Forelimb muscle (tissue), 1 donor: ENCODE measurements around the gene PUS7. TPM values are rescaled to one million over a fixed set of nuclear protein-coding genes. Genes with fewer than 3 reads are reported as not detected.
"Not testable (repeated sequence)": the region's sequence is repeated elsewhere in the genome, so short reads cannot be mapped to it uniquely, and the experiment has no call there.

Experiments
- DNase-seq: peaks from one replicate; pipeline ENCODE4 v3.0.0-alpha.2; 2013; ENCODE audit warnings: low read depth
- polyA plus RNA-seq: library from polyadenylated mRNA; unstranded; fragments of 120-200 nt; gene quantifications from one replicate; pipeline ENCODE4 v1.2.1, GENCODE V29; 2013; ENCODE audit not compliant: insufficient read length

The PUS7 gene
- polyA plus RNA-seq, 1 donor = 12.9 TPM

DNA sequence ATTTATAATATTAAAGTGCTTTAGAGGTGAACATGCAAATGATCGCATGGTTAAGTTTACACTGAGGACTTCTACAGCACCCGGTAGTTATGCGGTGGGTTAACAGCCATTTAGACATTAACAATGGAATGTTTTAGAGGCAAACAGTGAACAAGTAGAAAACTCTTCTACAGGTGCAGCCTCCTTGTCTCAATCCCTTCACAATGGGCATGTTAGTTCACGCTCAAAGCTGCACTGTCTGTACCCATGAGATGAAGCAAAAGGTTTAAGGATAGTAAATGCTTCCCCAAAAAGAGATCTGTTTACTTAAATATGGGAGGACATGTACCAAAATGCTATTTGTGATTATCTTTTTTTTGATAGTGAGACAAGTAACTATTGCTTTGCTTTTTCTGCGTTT lies 25.1 kb downstream of the PUS7 start:
- DNase-seq = no peak

GRCh38 chr7:105496521-105496920 lies 25.6 kb downstream of the PUS7 start:
- DNase-seq = no peak

GRCh38 chr7:105493923-105494315 lies 28.2 kb downstream of the PUS7 start:
- DNase-seq = no peak

DNA sequence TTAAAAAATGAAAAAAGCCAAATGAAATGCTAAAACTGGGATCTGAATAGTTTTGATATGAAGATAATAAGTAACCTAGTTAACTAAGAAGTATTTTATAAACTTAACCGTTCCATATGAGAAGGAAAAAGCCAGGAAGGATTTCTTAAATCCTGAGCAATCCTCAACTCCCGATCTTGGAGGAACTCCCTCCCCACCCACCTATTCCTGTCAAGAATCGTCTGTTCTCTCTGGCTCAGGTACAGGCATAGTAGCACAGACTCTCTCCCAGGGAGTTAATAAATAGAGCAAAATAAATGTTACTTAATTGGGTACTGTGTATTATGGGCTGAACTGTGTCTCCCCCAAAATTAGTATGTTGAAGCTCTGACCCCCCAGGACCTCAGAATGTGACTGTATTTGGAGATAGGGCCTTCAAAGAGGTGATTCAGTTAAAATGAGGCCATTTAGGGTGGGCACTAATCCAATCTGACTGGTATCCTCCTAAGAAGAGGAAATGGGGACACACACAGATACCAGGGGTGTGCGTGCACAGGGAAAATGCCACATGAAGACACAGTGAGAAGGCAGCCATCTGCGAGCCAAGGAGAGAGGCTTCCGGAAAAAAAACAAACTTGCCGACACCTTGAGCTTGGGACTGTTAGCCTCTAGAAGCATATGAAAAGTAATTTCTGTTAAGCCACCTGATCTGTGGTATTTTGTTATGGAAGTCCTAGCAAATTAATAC lies 28.7 kb downstream of the PUS7 start:
- no peak for DNase-seq

GRCh38 chr7:105489409-105489808 lies 32.7 kb downstream of the PUS7 start:
- DNase-seq = no peak

DNA sequence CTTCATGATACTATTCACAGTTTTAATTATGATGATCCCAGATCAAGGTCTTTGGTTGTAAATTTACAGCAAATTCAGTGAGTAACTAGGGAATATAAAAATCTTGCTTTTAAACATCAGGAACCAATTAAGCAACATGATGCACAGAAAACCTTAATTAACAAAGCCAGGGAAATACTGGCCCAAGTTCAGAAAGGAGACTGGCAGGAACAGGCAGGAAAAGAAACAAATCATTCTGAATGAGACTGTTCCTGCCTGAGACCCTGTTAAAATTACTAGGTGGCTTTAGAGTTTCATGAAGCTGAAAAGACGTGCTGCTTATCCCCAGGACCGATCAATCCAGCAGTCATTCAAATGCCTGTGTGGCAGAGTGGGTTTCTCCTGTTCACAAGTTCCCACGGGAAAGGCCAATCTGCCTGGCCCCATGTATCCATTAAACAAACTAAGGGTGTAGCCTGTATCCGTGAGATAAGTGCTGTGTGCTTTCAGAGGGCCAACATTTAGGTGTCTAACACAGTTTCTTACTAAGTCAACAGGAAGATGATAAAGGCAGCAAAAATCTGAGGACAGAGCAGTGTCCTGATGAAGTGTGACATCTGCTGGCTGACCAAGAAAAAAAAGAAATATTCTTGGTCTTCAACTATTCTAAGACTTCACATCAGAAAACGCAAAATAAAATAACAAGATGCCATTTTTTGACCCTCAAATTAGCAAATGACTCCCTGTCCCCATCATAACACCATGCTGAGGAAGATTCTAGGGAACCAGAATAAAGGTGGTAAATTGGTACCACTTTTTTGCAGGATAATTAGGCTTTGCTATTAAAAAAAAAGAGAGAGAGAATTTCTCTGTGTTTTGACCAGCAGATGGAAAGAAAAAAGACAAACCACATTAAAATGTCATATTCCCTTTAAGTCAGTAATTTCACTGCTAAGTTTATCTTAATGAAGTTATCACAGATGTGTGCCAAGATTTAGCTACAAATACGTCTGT lies 34.2 kb downstream of the PUS7 start:
- DNase-seq = peak; percentile 20

DNA sequence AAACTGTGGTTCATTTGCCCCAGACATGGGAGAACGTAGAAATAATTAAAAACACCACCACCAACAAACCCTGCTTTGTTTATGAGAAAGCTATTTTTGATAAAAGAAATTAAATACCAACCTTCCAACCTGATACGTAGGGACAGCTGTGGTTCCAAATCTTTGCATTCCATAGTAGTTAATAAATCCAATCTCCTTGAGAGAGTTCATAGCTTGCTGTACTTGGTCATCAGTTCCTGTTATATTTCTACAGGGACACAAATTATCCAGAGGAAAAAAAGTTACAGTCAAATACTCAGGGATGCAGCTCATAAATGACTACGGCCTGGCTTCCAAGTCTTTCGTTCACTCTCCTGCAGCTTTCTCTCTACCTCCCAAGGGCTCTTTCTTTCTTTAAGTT lies 41.1 kb downstream of the PUS7 start:
- no peak for DNase-seq

- no peak for DNase-seq
These were observed 43.5 kb downstream of the PUS7 start for GRCh38 chr7:105478606-105479005.

- no peak for DNase-seq
These were observed 44.2 kb downstream of the PUS7 start for GRCh38 chr7:105477908-105478307.

- no peak for DNase-seq
These were observed 48.0 kb downstream of the PUS7 start for GRCh38 chr7:105474045-105474444.

DNA sequence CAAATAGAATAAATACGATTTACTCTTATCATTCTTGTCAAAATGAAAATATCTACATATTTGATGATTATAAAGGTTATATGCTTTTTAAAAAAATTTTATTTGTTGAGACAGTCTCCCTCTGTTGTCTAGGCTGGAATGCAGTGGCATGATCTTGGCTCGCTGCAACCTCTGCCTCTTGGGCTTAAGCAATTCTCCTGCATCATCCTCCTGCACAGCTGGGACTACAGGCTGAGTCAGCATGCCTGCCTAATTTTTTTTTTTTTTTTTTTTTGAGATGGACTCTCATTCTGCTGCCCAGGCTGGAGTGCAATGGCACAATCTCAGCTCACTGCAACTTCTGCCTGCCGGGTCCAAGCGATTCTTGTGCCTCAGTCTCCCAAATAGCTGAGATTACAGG lies 48.9 kb downstream of the PUS7 start:
- no peak for DNase-seq

- DNase-seq = no peak
These were observed 51.2 kb downstream of the PUS7 start for GRCh38 chr7:105470846-105471245.

DNA sequence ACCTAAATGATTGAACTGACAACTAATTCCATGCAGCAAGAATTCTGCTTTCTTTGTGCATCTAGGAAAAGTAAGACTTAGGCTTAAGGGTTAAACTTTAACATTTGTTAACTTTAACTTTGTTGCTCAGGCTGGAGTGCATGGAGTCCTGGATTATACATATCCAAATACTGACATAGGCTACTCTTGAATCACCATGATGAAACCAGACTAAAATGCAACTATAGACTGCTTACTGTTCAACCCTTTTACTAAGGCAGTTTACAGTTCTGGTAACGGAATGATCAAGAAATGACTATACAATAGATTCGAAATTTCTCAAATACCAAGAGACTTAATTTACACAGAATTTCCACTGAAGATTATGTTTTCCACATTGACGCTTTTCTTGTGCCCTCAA lies 52.0 kb downstream of the PUS7 start:
- no peak for DNase-seq

- DNase-seq = no peak
These were observed 59.2 kb downstream of the PUS7 start for GRCh38 chr7:105462765-105463420.

DNA sequence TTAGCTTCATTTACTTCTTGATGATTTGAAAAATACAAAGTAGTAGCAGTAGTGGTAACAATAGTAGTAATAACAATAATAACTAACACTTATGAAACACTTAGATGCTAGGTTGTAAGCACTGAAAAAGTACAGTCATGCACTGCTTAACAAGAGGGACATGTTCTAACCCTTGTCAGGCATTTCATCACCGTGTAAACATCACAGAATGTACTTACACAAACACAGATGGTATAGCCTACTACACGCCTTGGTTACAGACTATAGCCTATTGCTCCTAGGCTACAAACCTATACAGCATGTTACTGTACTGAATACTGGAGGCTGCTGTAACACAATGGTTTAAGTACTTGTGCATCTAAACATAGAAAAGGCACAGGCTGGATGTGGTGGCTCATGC lies 60.6 kb downstream of the PUS7 start:
- no peak for DNase-seq

DNA sequence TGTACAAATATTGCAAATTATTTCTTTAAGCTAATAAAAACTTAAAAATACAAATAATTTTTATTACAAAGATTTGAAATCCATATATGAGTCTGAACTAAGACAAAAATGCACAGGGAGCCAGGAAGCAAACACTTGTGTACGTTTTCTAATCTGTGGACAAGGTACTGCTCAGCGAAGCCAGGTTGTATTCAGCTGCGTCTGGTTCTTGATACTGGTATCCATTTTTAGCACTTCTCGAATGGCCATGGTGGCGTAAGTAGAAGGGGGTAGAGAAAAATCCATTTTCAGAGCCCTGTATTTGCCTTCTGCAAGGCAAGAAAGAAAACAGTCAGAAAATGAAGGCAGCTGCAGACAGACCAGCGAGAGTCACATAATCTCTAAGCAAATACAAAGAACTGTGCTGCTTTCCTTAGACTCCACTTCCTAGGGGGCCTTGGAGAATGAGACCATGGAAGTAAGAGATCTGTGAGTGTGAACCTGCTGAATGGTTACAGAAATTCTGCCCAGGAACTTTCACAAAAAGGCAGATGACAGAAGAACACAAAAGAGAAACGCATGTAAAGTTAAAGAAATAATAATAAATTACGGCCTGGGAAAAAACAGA lies 64.3 kb downstream of the PUS7 start:
- DNase-seq = no peak

DNA sequence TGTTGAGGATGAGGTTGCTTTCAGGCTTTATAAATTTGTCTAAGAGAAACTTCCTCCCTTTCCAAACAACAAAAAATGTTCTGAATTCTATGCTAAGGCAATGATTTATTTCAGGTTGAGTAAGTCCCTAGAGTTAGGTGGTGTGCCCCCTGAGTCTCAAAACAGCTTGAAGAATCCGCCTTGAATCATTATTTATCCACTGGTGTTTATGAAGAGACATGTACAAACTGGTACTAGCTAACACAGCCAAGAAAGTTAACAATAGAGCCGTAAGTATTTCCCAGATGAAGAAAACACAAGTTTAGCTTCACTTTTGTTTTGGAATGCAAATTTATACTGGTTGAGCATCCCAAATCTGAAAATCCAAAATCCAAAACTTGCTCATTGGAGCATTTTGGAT lies 67.2 kb downstream of the PUS7 start:
- no peak for DNase-seq

- no peak for DNase-seq
These were observed 67.8 kb downstream of the PUS7 start for GRCh38 chr7:105454095-105454747.

DNA sequence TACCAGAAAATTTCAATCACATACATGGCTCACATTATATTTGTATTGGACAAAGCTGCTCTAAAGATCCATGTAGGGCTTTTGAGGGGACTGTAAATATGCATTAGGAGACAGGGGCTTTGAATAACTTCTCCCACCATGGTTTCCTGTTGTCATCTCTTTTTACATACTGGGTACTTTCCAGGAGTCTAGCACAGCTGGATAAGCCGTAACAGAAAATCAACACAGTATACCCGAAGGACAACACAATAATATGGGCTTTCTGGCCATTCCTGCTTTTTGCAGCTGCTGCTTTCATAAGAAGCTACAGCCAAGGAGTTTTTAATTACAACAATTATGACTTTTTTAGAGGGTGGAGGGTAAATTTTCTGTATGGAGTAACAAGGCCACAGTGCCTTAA lies 70.0 kb downstream of the PUS7 start:
- DNase-seq = peak; percentile 67

DNA sequence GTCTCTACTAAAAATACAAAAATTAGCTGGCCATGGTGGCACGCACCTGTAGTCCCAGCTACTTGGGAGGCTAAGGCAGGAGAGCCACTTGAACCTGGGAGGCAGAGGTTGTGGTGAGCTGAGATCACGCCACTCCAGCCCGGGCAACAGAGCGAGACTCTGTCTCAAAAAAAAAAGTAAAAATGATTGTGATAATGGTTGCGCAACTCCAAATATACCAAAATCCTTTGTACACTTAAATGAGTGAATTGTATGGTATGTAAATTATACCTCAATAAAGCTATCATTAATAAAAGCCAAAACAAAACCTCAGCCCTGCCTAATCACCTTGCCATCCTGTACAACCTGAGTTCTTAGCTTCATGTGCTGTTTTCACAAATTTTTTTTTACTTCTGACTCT lies 71.2 kb downstream of the PUS7 start:
- DNase-seq = not testable (repeated sequence)

DNA sequence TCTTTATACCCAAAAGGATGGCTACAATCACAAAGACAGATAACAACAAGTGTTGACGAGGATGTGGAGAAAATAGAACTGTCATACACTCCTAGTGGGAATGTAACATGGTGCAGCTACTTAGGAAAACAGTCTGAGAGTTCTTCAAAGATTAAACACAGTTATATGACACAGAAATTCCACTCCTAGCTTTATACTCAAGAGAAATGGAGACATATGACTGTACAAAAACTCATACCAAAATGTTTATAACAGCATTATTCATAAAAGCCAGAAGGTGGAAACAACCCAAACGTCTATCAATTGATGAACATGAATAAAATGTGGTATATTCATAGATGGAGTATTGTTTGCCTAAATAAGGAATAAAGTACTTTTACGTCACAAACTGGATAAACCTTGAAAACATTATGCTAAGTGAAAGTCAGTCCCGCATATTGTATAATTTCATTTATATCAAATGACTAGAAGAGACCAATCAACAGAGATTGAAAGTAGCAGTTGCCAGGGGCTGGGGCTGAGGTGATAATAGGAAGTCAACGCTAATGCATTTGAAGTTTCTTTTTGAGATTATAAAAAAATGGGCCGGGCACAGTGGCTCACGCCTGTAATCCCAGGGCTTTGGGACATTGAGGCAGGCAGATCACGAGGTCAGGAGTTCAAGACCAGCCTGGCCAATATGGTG lies 71.8 kb downstream of the PUS7 start:
- no peak for DNase-seq
